DMS79 treated with DMSO at 0.1 percent for 48 hours (cell line): Measurements from ENCODE around the gene CTDNEP1.

Experiments
- DNase-seq: peaks from one replicate; lab custom pipeline; 2025; lab: John Stamatoyannopoulos, UW

The CTDNEP1 gene

DNA sequence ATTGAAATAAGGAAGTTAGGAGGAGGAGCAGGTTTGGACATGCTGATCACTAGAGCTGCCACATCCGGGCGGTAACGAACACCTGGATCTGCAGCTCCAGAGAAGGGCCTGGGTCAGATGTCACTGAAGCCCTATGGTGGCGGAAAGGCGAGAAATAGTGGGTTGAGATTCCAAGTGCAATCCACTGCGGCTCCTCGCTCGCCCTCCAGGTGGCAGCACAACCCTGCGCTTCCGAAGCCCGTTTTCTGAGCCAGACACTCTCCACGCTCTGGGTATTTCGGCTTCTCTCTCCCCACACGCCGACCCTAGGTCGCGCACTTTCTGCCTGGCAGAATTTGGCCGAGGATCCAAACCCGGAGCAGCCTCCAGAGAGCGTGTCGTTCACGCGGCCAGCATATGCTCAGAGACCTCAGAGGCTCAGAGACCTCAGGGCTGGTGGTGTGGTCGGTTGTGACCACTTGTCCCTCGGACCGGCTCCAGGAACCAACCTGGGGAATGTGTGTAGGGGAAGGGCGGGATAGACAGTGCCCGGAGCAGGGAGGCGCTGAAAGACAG, 29.1 kb upstream of the CTDNEP1 start:
- peak; percentile 81 for DNase-seq

DNA sequence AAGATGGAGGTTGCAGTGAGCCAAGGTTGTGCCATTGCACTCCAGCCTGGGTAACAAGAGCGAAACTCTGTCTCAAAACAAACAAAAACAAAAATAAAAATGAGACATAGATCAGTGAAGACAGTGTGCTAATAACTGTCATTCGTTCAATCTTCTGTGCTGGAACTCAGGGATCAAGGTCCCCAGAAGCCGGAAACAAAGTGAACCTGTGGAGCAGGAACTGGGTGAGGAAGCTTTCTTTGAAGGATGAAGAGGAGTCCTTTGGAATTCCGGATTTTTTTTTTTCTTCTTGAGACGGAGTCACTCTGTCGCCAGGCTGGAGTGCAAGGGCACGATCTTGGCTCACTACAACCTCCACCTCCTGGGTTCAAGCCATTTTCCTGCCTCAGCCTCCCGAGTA, 27.9 kb upstream of the CTDNEP1 start:
- no peak for DNase-seq

DNA sequence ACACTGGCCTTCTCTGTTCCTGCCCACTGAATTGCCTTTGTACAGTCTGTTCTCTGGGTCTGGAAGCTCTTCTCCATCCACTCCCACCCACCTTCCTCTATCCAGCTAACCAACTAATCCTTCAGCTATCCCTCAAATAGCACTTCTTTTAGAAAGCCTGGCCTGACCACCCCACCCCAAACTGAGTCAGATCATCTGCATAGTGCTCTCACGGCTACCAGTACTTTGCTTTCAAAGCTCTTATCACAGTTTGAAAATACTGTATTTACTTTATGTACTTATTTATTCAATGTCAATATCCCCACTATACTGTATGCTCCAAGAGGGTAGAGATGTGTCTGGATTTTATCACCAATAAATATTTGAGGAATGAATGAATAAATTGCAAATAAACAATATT, 15.2 kb upstream of the CTDNEP1 start:
- DNase-seq: no peak

- DNase-seq: no peak
These were observed 12.2 kb upstream of the CTDNEP1 start for GRCh38 chr17:7263801-7264078.

GRCh38 chr17:7262935-7263800, 11.6 kb upstream of the CTDNEP1 start:
- DNase-seq: peak; percentile 56

DNA sequence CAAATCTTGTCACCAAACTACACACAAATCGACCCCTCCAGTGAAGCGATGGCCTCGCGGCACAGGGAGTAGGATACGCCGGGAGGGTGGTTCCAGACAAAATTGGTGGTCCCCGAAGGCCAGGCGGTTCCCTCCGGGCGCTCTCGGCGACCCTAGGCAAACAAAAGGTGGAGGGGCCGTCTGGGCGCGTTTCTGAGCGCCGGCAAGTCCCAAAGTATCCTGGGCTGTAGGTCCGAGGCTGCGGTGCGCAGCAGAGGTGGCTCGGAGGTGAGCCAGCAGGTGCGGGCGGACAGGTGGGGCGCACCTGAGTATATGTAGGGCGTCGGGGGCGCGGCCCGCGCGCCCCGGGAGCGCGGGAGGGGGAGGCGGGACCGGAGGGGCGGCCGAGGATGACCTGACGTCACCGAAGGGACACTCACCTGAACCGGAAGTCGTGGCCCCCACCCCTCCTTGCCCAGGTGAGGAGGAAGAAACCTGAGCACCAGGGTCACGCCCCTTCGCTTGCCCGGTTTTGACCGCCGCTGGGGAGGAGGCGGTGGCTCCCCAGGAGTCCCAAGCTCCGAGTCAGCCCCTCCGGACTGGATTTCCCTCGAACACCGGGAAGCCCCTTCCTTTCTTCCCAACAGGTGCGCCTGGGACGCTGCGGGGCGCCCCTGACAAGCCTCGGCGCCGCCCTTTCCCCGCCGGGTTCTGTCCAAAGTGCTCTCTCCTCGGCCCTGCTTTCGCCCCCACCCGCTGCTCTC, 10.8 kb upstream of the CTDNEP1 start, which contains the start of gene CLDN7:
CLDN7 (minus strand) TSS at position 287 of the 743 bp plus-strand sequence. CDS start 435 bp downstream, outside the sequence.
- peak; percentile 88 for DNase-seq

GRCh38 chr17:7261379-7262191, 10.1 kb upstream of the CTDNEP1 start:
- no peak for DNase-seq

DNA sequence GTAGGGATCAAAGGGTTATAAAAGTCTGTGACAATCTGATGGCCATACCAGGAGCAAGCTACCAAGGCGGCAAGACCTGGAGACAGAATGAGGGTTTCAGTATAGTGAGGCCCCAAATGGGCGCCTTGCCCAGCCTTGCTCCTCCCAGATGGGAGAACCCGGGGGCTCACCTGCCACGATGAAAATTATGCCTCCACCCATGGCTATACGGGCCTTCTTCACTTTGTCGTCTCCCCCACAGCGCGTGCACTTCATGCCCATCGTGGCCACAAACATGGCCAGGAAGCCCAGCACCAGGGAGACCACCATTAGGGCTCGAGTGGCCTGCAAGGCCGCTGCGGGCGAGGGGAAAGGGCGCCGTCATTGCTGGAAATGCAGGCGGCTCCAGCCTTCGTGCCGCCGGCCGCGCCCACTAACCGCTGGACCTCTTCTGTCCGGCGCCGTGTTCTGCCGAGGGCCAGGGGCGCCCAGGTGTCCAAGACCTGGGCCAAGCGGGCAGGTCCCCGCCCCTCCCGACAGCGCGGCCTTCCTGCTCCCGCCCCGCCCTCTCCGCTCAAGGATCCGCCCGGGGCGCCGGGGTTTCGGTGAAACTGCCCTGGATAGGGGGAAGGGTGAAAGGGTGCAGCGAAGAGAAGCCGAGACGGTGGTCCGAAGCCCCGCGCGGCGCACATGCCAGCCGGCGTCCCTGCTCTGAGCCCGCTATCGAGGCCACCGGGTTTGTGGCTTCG, 9.3 kb upstream of the CTDNEP1 start:
- DNase-seq: peak; percentile 21

- no peak for DNase-seq
These were observed 8.6 kb upstream of the CTDNEP1 start for GRCh38 chr17:7260151-7260550.

- no peak for DNase-seq
These were observed 8.0 kb upstream of the CTDNEP1 start for GRCh38 chr17:7259555-7259889.

- no peak for DNase-seq
These were observed 7.4 kb upstream of the CTDNEP1 start for GRCh38 chr17:7258731-7259554.

DNA sequence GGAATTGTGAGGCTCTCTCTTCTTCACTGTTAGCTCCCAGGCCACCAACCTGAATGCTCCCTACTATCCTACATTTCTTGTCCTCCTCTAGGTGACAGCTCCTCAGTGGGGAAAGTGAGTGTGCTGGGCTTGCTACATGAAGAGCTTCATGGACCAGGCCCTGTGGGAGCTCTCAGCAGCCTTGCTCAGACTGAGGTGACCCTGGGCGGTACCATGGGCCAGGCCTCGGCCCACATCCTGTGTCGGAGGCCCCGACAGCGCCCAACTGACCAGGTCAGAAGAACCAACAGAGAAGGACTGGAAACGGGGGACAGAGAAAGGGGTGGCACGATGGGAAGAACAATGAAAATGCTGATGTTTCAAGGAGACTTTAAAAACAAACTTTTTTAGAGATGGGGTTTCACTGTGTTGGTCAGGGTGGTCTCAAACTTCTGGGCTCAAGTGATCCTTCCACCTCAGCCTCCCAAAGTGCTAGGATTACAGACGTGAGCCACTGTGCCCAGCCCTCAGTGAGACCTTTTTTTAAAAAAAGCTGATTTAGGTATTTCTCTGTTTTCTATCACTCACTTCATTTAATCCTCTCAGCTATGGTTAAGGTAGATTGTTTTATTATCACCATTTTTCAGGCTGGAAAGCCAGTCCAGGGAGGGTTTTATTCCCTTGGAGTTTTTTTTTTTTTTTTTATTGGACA, 5.4 kb upstream of the CTDNEP1 start:
- no peak for DNase-seq

- DNase-seq: no peak
These were observed 3.0 kb upstream of the CTDNEP1 start for GRCh38 chr17:7254511-7254910.

DNA sequence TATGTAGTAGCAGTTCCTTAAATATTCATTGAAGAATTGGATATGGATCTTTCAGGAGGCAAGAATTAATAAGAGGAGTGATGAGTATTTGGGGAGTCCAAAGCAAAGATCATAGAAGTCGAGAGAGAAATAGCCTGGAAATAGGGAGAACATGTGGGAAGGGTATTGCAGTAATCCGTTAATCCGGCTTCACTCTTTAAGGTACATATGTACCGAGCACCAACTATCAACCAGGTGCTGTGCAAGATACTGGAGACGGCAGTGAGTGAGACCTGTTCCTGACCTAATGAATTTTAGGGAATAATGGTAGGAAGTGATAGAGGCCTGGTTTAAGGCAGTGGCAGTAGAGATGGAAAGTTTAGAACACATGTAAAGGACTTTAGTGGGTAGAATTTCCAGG, 1.5 kb upstream of the CTDNEP1 start:
- DNase-seq: no peak

DNA sequence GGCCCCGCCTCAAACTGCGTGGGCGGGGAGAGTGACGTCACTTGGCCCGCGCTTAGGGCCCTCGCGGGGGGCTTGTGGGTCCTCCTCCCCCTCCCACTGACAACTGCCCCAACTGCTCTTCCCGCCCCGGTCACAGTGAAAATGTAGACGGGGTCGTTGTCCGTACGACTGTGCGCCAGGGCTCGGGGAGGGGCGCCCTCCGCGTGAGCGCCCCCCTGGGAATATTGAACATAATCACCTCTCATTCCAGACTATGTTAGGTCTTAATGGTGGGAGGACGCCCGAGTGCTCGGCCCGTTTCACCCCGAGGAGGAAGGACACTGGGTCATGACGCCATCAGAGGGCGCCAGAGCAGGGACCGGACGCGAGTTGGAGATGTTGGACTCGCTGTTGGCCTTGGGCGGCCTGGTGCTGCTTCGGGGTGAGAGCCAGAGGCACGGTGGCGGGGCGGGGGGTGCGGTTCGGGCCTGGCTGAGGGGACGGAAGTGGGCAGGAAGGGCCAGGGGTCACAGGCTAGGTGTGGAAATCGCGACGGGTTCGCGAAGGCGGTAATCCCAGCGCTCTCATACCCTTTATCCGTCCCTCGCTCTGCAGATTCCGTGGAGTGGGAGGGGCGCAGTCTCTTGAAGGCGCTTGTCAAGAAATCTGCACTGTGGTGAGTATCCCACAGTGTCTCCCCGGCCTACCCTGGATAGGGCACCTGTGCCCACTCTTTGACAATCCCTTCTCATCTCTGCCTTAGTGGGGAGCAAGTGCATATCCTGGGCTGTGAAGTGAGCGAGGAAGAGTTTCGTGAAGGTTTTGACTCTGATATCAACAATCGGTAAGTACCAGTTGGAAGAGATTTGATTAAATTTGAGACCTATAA, 876 bp upstream of the CTDNEP1 start, which contains the start of gene ELP5:
ELP5 (plus strand) TSS at position 40 of the 868 bp plus-strand sequence; CDS start at position 376, 336 bp downstream.
- peak; percentile 93 for DNase-seq

GRCh38 chr17:7250695-7251627, 573 bp downstream of the CTDNEP1 start:
- no peak for DNase-seq

- DNase-seq: no peak
These were observed 1.7 kb downstream of the CTDNEP1 start for GRCh38 chr17:7249830-7250229.

DNA sequence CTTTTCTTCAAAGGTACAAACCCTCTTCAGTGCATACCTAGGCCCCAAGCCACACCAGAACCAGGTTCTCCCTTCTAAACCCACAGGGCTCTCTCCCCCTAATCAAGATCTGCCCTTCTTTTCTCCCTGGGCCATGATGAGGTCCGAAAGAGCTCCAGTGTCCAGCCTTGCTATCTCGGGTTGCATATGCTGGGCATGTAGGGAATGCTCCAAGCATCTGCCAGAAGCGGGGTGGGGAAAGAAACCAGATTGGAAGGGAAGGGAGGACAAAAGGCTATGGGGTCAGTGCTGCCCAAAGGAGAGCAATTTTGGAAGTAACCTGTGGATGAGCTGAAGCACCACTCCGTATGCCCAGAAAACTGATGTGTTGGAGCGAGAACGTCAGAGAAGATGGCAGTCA, 2.3 kb downstream of the CTDNEP1 start:
- DNase-seq: no peak
